GM19043 (cell line): ENCODE results near the gene LGI4.
"Not testable (repeated sequence)": the region's sequence is repeated elsewhere in the genome, so short reads cannot be mapped to it uniquely, and the experiment has no call there.

Experiments used
- ATAC-seq: cut with Tn5 transposase; IDR thresholded peaks from one replicate; pipeline ENCODE4 v1.9.1; 2021; ENCODE audit warnings: low read depth; ENCODE audit not compliant: unreplicated experiment

The LGI4 gene

GRCh38 chr19:35108730-35109129, 26.1 kb downstream of the LGI4 start:
- no peak for ATAC-seq

- no peak for ATAC-seq
These were observed 27.3 kb downstream of the LGI4 start for GRCh38 chr19:35107545-35107944.

GRCh38 chr19:35106898-35107541, 27.8 kb downstream of the LGI4 start:
- ATAC-seq = no peak

GRCh38 chr19:35106291-35106583, 28.6 kb downstream of the LGI4 start:
- ATAC-seq = no peak

- no peak for ATAC-seq
These were observed 29.2 kb downstream of the LGI4 start for GRCh38 chr19:35105411-35106290.

- no peak for ATAC-seq
These were observed 29.8 kb downstream of the LGI4 start for GRCh38 chr19:35105047-35105410.

GRCh38 chr19:35104361-35104760, 30.5 kb downstream of the LGI4 start:
- no peak for ATAC-seq

- not testable (repeated sequence) for ATAC-seq
These were observed 31.2 kb downstream of the LGI4 start for GRCh38 chr19:35103614-35104013.

GRCh38 chr19:35101949-35102348, 32.9 kb downstream of the LGI4 start:
- ATAC-seq = not testable (repeated sequence)

GRCh38 chr19:35100588-35101533, 34.0 kb downstream of the LGI4 start:
- no peak for ATAC-seq

- ATAC-seq = no peak
These were observed 35.0 kb downstream of the LGI4 start for GRCh38 chr19:35099897-35100275.

GRCh38 chr19:35099155-35099896, 35.5 kb downstream of the LGI4 start:
- ATAC-seq = no peak

- no peak for ATAC-seq
These were observed 36.3 kb downstream of the LGI4 start for GRCh38 chr19:35098413-35099049.

GRCh38 chr19:35095667-35096368, 39.0 kb downstream of the LGI4 start:
- ATAC-seq = no peak

GRCh38 chr19:35094656-35095055, 40.2 kb downstream of the LGI4 start:
- ATAC-seq = no peak

- no peak for ATAC-seq
These were observed 40.8 kb downstream of the LGI4 start for GRCh38 chr19:35093941-35094647.

- no peak for ATAC-seq
These were observed 41.4 kb downstream of the LGI4 start for GRCh38 chr19:35093430-35093829.

- ATAC-seq = no peak
These were observed 44.2 kb downstream of the LGI4 start for GRCh38 chr19:35090506-35091214.
